HG02763 (cell line): Measurements from ENCODE around the gene RFC2.
A peak's percentile ranks its signal among the peaks of the same experiment; 100 is the strongest.
"Not testable (repeated sequence)": the region's sequence is repeated elsewhere in the genome, so short reads cannot be mapped to it uniquely, and the experiment has no call there.

ENCODE experiments used
- ATAC-seq: cut with Tn5 transposase; IDR thresholded peaks from one replicate; pipeline ENCODE4 v1.9.1; 2021; ENCODE audit warnings: mild to moderate bottlenecking, moderate library complexity; ENCODE audit not compliant: unreplicated experiment

The RFC2 gene

DNA sequence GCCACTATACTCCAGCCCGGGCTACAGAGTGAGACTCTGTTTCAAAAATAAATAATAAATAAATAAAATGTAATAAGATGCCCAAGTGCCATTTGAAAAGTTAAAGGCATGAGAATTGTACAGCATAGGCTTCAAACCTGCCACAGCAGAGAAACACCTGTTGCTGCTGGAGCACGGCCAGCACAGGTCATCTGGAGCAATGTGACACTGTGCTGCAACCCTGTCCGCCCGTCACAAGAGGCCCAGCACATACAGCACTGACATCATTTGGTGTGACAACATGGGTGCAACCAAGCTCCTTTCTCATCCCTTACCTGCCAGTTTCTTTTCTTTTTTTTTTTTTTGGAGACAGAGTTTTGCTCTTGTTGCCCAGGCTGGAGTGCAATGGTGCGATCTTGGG is 1.3 kb downstream of the RFC2 start:
- ATAC-seq = no peak

- ATAC-seq = not testable (repeated sequence)
These were observed 5.1 kb downstream of the RFC2 start for GRCh38 chr7:74249058-74249457.

DNA sequence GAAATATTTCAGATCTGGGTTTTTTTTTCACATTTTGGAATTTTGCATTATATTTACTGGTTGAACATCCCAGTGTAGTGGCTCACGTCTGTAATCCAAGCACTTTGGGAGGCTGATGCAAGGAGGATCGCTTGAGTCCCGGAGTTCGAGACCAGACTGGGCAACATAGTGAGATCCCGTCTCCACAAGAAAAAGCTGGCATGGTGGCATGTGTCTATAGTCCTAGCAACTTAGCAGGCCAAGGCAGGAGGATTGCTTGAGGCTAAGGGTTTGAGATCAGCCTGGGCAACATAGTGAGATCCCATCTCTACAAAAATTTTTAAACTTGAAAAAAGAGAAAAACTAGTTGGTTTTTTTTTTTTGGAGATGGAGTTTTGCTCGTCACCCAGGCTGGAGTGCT is 6.0 kb downstream of the RFC2 start:
- no peak for ATAC-seq

- no peak for ATAC-seq
These were observed 7.7 kb downstream of the RFC2 start for GRCh38 chr7:74246497-74246896.

DNA sequence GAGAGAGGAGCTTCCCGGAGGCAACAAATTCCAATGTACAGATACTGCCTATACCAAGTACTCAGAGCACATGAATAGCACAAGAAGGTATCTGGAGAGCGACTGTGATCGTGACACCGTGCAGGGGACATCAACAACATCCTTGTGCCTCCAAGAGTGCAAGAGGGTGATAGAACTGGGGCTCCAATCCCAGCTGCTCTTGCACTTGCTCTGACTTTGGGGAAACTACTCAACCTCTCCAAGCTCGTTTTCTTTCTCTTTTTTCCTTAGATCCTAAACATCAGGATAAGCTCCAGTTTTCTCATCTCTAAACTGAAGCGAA is 12.1 kb downstream of the RFC2 start:
- no peak for ATAC-seq

GRCh38 chr7:74240482-74240881 is 13.7 kb downstream of the RFC2 start:
- ATAC-seq = no peak

GRCh38 chr7:74236284-74236683 is 17.9 kb downstream of the RFC2 start:
- ATAC-seq = no peak

GRCh38 chr7:74235518-74236268 is 18.5 kb downstream of the RFC2 start:
- no peak for ATAC-seq

GRCh38 chr7:74233655-74234285 is 20.4 kb downstream of the RFC2 start:
- ATAC-seq = no peak

- peak; percentile 55 for ATAC-seq
These were observed 23.0 kb downstream of the RFC2 start for GRCh38 chr7:74231232-74231590.

- no peak for ATAC-seq
These were observed 23.6 kb downstream of the RFC2 start for GRCh38 chr7:74230446-74231231.

GRCh38 chr7:74228951-74229900 is 25.0 kb downstream of the RFC2 start:
- no peak for ATAC-seq

DNA sequence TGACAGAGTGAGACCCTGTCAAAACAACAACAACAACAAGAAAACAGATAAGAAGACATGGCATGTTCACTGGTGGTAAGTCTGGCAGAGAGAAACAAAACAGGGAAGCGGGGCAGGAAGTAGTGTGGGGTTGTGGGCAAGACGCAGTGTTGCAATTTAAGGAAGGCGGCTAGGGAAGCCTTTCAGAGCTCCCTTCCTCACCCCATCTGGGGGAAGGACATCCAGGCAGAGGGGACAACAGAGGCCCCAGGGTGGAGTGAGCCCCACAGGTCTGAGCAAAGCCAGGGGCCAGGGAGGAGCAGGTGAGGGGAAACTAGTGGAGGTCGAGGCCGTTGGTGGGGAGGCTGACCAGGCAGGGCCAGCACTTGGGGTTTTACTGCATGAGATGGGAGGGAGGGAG is 27.6 kb downstream of the RFC2 start:
- ATAC-seq = no peak

- no peak for ATAC-seq
These were observed 28.8 kb downstream of the RFC2 start for GRCh38 chr7:74225400-74225799.

DNA sequence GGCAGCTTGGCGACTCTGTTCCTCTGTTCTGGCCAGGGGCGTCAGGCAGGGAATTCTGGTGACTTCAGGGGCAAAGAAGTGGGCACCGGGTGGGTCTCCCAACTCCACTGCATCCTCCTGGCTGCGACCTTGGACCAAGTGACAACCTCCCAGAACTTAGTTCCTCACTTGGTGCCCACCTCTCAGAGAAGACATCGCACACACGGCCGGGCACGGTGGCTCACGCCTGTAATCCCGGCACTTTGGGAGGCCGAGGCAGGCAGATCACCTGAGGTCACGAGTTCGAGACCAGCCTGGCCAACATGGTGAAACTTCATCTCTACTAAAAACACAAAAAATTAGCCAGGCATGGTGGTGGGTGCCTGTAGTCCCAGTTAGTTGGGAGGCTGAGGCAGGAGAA is 29.3 kb downstream of the RFC2 start:
- ATAC-seq = not testable (repeated sequence)

- no peak for ATAC-seq
These were observed 29.7 kb downstream of the RFC2 start for GRCh38 chr7:74224511-74224832.

- no peak for ATAC-seq
These were observed 30.3 kb downstream of the RFC2 start for GRCh38 chr7:74223711-74224510.

DNA sequence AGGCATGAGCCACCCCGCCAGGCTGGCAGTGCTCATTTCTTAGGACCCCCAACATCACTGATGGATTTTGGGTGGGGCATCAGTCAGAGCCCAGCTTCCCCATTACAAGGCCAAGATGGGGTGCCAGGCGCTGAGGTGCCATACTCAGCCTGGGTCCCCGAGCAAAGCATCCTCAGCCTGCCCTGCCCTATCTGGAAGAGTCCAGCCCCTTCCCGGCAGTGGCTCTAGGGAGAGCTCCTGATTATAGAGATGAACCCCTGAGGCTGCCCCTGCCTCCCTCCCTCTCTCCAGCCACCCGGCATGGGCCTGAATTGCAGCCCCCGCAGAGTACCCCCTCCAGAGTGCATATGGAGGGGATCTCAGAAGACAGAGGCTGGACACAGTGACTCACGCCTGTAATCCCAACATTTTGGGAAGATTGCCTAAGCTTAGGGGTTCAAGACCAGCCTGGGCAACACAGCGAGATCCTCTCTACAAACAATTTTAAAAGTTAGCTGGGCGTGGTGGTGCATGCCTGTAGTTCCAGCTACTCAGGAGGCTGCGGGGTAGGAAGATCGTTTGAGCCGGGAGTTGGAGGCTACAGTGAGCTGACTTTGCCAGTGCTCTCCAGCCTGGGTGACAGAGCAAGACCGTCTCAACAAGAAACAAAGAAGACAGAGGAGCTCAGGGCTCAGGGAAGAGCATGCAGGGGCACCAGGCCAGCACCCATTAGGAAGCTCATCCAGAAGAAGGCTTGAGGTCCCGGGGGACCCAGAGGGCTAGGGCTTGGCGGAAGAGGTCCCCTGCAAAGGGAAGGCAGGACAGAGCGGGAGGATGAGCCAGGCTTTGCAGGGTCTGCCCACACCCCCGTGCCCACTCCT is 31.1 kb downstream of the RFC2 start:
- ATAC-seq = no peak

- ATAC-seq = no peak
These were observed 32.5 kb downstream of the RFC2 start for GRCh38 chr7:74221713-74222112.
